SK-N-SH (cell line): ENCODE results near the gene TRIM5. TPM values are rescaled to one million over a fixed set of nuclear protein-coding genes. Genes with fewer than 3 reads are reported as not detected.

ENCODE experiments used
- CTCF ChIA-PET: fragments of 300-600, 350-600 bp; formaldehyde crosslinking; extraction: SDS; loops from one replicate; lab custom pipeline; 2021; lab: Yijun Ruan, JAX
- POLR2A ChIA-PET: fragments of 350-600 bp; sonication (Branson Sonifier 250); formaldehyde crosslinking; extraction: SDS; loops from one replicate; lab custom pipeline; 2020; ENCODE audit warnings: antibody characterized with exemption, inconsistent platforms; lab: Yijun Ruan, JAX
- DNase-seq: peaks from one replicate; pipeline ENCODE4 v3.0.0; 2012
- H2AFZ ChIP-seq: fragments of 200-600 bp; sonication (generic); 2 replicates; pipeline ENCODE4 v1.8.1; 2016; ENCODE audit warnings: antibody characterized with exemption, mild to moderate bottlenecking, low read depth
- H3F3A ChIP-seq: fragments of 200-600 bp; sonication (generic); replicated peaks from 2 replicates; pipeline ENCODE3; 2016; ENCODE audit warnings: antibody characterized with exemption, mild to moderate bottlenecking; ENCODE audit not compliant: insufficient read depth
- H3K27ac ChIP-seq, 2 experiments: fragments of 200-500 bp in 1 of 2; fragments of 200-600 bp in 1 of 2; sonication (Bioruptor generic) in 1 of 2; sonication (generic), shearing (Covaris generic) in 1 of 2; 2 replicates each; pipeline versions ENCODE4 v1.5.1 to v1.6.1; 2014 to 2016; ENCODE audit warnings: low read depth in 2 of 2, inconsistent platforms in 1 of 2, low read length in 1 of 2, mild to moderate bottlenecking in 1 of 2, mixed read lengths in 1 of 2
- H3K27me3 ChIP-seq: fragments of 200-600 bp; sonication (generic), shearing (Covaris generic); 2 replicates; pipeline ENCODE4 v1.6.1; 2016; ENCODE audit warnings: mixed run types; ENCODE audit not compliant: insufficient read depth
- H3K36me3 ChIP-seq, 2 experiments: fragments of 200-500 bp in 1 of 2; fragments of 200-600 bp in 1 of 2; sonication (Bioruptor generic) in 1 of 2; sonication (generic) in 1 of 2; replicated peaks in 1 of 2; 2 replicates each; pipeline versions ENCODE3 to v1.5.1; 2014 to 2016; ENCODE audit warnings: low read length in 1 of 2, mild to moderate bottlenecking in 1 of 2; ENCODE audit not compliant: insufficient read depth in 2 of 2, control insufficient read depth in 1 of 2
- H3K4me1 ChIP-seq, 2 experiments: fragments of 200-500 bp in 1 of 2; fragments of 200-600 bp in 1 of 2; sonication (Bioruptor generic) in 1 of 2; sonication (generic), shearing (Covaris generic) in 1 of 2; 2 replicates each; pipeline versions ENCODE4 v1.5.1 to v1.6.1; 2014 to 2016; ENCODE audit warnings: low read depth in 1 of 2, low read length in 1 of 2, mixed run types in 1 of 2; ENCODE audit not compliant: insufficient read depth in 2 of 2, control insufficient read depth in 1 of 2
- H3K4me2 ChIP-seq: fragments of 200-600 bp; sonication (generic), shearing (Covaris generic); 2 replicates; pipeline ENCODE4 v1.6.1; 2017; ENCODE audit warnings: mixed run types
- H3K4me3 ChIP-seq, 2 experiments: fragments of 200-500 bp in 1 of 2; fragments of 200-600 bp in 1 of 2; sonication (Bioruptor generic) in 1 of 2; sonication (generic), shearing (Covaris generic) in 1 of 2; 2 replicates each; pipeline versions ENCODE4 v1.5.1 to v1.8.1; 2014 to 2016; ENCODE audit warnings: low read depth in 2 of 2, inconsistent platforms in 1 of 2, low read length in 1 of 2, mild to moderate bottlenecking in 1 of 2, mixed read lengths in 1 of 2, moderate library complexity in 1 of 2
- H3K79me2 ChIP-seq: fragments of 200-600 bp; sonication (generic); 2 replicates; pipeline ENCODE4 v1.8.1; 2017; ENCODE audit warnings: mild to moderate bottlenecking; ENCODE audit not compliant: insufficient read depth
- H3K9ac ChIP-seq: fragments of 200-600 bp; sonication (generic); 2 replicates; pipeline ENCODE4 v1.6.1; 2017; ENCODE audit warnings: mixed run types
- H3K9me2 ChIP-seq: fragments of 200-600 bp; sonication (generic); 2 replicates; pipeline ENCODE4 v1.6.1; 2017; ENCODE audit warnings: mixed run types
- H3K9me3 ChIP-seq: fragments of 200-600 bp; sonication (generic); 2 replicates; pipeline ENCODE4 v1.6.1; 2017; ENCODE audit warnings: mixed run types, mild to moderate bottlenecking, moderate library complexity
- H4K20me1 ChIP-seq: fragments of 200-600 bp; sonication (generic); 2 replicates; pipeline ENCODE4 v1.6.1; 2017; ENCODE audit warnings: mild to moderate bottlenecking, mixed run types; ENCODE audit not compliant: insufficient read depth
- EP300 ChIP-seq, 2 experiments: IDR thresholded peaks; 2 replicates each; pipeline versions ENCODE4 v1.4.0 to v1.6.1; 2012; ENCODE audit warnings: borderline replicate concordance in 1 of 2, low read depth in 1 of 2, low read length in 1 of 2
- FOSL2 ChIP-seq: IDR thresholded peaks from 2 replicates; pipeline ENCODE4 v1.4.0; 2012; ENCODE audit warnings: low read depth, mild to moderate bottlenecking, moderate library complexity, borderline replicate concordance
- FOXJ3 ChIP-seq: sonication (generic); formaldehyde crosslinking; IDR thresholded peaks from 2 replicates; pipeline ENCODE4 v1.5.1; 2020; ENCODE audit warnings: mild to moderate bottlenecking, missing genetic modification reagents
- GATA2 ChIP-seq: sonication (generic); formaldehyde crosslinking; IDR thresholded peaks from 2 replicates; pipeline ENCODE4 v1.5.0; 2020; ENCODE audit warnings: mild to moderate bottlenecking, missing genetic modification reagents
- JUND ChIP-seq: IDR thresholded peaks from 2 replicates; pipeline ENCODE4 v1.4.0; 2012
- MEF2A ChIP-seq: IDR thresholded peaks from 2 replicates; pipeline ENCODE4 v1.4.0; 2012; ENCODE audit warnings: low read depth, borderline replicate concordance
- RFX5 ChIP-seq: IDR thresholded peaks from 2 replicates; pipeline ENCODE4 v1.6.1; 2012; ENCODE audit warnings: mild to moderate bottlenecking, improper control_type of control experiment, low read length
- RXRA ChIP-seq: IDR thresholded peaks from 2 replicates; pipeline ENCODE4 v1.4.0; 2012; ENCODE audit warnings: low read depth, mild to moderate bottlenecking, borderline replicate concordance
- TAF1 ChIP-seq: IDR thresholded peaks from 2 replicates; pipeline ENCODE4 v1.6.1; 2012; ENCODE audit warnings: low read depth, mild to moderate bottlenecking, low read length, moderate library complexity, borderline replicate concordance
- TCF12 ChIP-seq: IDR thresholded peaks from 2 replicates; pipeline ENCODE4 v1.4.0; 2012
- TEAD4 ChIP-seq: IDR thresholded peaks from 2 replicates; pipeline ENCODE4 v1.4.0; 2012; ENCODE audit warnings: mild to moderate bottlenecking, borderline replicate concordance; ENCODE audit not compliant: insufficient read depth
- WGBS: methylation state at CpG from one replicate; pipeline ENCODE4 v1.1.6; 2017; ENCODE audit warnings: low lambda C conversion rate; 5-methylcytosine and 5-hydroxymethylcytosine counted together
- polyA plus RNA-seq, 3 experiments: library from polyadenylated mRNA; depleted of rRNA; stranded (reverse); fragments of >200 nt; gene quantifications; 2 replicates each; pipeline ENCODE4 v1.2.3, GENCODE V29; 2012
- TF ChIP-seq, protein P1 (sequence below): IDR thresholded peaks from 2 replicates; pipeline ENCODE4; 2012
- TF ChIP-seq, protein P2 (sequence below): IDR thresholded peaks from 2 replicates; pipeline ENCODE4 v1.4.0; 2012; ENCODE audit warnings: low read depth, borderline replicate concordance
- TF ChIP-seq, protein P3 (sequence below): IDR thresholded peaks from 2 replicates; pipeline ENCODE4 v1.4.0; 2012; ENCODE audit warnings: low read depth, borderline replicate concordance

The TRIM5 gene
- polyA plus RNA-seq, 1 of the 3 experiments (the other 2 are of a cell fraction): 22.9 TPM

DNA sequence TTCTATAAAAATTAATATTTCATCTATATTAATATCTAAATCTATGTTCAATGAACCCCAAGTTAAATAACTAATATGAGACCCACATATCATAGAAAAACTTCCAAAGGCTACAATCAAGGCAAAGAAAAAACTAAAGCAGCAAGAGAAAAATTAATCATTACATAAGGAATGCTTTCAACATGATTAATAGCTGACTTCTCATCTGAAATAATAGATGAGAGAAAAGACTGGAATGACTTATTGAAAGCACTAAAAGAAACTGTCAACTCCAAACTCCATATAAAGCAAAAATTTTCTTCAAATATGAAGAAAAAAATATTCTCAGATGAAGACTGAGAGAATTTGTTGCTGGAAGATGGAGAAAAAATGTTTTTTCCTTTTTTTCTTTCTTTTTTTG lies 13.0 kb downstream of the TRIM5 start:
- no peaks in the 10 kb centered on the region for H3K9me3 ChIP-seq
- TF ChIP-seq FOSL2 (0 out of 2 replicates have a peak, but pooled peaks have one; percentile 2), GATA2 (CRISPR knock-in tag) (no peak), JUND (peak; percentile 11; the same call in 1 of the 2 replicates)
- TF ChIP-seq, protein P1, sequence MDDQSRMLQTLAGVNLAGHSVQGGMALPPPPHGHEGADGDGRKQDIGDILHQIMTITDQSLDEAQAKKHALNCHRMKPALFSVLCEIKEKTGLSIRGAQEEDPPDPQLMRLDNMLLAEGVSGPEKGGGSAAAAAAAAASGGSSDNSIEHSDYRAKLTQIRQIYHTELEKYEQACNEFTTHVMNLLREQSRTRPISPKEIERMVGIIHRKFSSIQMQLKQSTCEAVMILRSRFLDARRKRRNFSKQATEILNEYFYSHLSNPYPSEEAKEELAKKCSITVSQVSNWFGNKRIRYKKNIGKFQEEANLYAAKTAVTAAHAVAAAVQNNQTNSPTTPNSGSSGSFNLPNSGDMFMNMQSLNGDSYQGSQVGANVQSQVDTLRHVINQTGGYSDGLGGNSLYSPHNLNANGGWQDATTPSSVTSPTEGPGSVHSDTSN: peak; percentile 63
- TF ChIP-seq, all 33 proteins: peak for 3
- Histone ChIP-seq H3K27me3 (no peaks in the 10 kb centered on the region), H3K9me2 (no peaks in the 10 kb centered on the region), H3K4me2 (no peak overlapping the region), H3K9ac (no peak overlapping the region), H4K20me1 (no peaks in the 10 kb centered on the region), H3K36me3 (peaks cover 0 to 45% of the 10 kb centered on the region in 2 experiments), H3K4me3 (no peak overlapping the region), H3K27ac (peak overlapping the region in 1 of 2 experiments; percentile 35; a peak in 1 of 4 replicates), H2AFZ (no peak overlapping the region), H3K4me1 (no peaks in the 10 kb centered on the region), H3F3A (peaks cover 11% of the 10 kb centered on the region), H3K79me2 (peaks cover 13% of the 10 kb centered on the region)
- CTCF ChIA-PET: no interaction called here
- no peak for DNase-seq
- POLR2A ChIA-PET: no interaction called here

DNA sequence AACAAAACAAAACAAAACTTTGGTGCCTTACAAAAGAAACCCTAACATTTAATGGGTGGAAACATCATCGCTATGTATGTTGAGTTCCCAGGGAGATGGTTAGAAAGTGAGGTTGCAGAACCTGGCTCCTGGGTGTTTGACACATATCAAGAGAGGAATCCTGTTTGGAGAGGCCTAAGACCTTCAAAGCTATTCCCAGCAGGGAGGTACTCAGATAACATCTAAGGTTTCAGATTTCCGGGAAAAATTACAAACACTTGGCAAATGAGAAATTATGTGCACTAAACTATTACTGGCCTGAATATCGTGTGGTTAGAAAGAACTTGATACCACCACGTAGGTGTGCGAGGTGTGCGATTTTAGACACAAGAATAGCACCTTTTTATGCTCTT lies 18.5 kb downstream of the TRIM5 start:
- Histone ChIP-seq H3K9me2 (no peaks in the 10 kb centered on the region), H3K4me2 (no peak overlapping the region), H3F3A (peaks cover 2% of the 10 kb centered on the region), H3K36me3 (peaks cover 11 to 65% of the 10 kb centered on the region in 2 experiments), H3K27ac (no peak overlapping the region), H3K27me3 (no peaks in the 10 kb centered on the region), H2AFZ (no peak overlapping the region), H3K9ac (no peak overlapping the region), H3K79me2 (no peaks in the 10 kb centered on the region), H3K4me3 (no peak overlapping the region), H3K9me3 (no peaks in the 10 kb centered on the region), H3K4me1 (no peaks in the 10 kb centered on the region), H4K20me1 (no peaks in the 10 kb centered on the region)
- ChIA-PET POLR2A (no interaction called here), CTCF (no interaction called here)
- TF ChIP-seq FOSL2: no peak
- no peak for TF ChIP-seq TEAD4
- TF ChIP-seq, protein P2, sequence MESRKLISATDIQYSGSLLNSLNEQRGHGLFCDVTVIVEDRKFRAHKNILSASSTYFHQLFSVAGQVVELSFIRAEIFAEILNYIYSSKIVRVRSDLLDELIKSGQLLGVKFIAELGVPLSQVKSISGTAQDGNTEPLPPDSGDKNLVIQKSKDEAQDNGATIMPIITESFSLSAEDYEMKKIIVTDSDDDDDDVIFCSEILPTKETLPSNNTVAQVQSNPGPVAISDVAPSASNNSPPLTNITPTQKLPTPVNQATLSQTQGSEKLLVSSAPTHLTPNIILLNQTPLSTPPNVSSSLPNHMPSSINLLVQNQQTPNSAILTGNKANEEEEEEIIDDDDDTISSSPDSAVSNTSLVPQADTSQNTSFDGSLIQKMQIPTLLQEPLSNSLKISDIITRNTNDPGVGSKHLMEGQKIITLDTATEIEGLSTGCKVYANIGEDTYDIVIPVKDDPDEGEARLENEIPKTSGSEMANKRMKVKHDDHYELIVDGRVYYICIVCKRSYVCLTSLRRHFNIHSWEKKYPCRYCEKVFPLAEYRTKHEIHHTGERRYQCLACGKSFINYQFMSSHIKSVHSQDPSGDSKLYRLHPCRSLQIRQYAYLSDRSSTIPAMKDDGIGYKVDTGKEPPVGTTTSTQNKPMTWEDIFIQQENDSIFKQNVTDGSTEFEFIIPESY: no peak
- no peak for TF ChIP-seq TCF12
- TF ChIP-seq TAF1: no peak
- no peak for TF ChIP-seq RXRA
- TF ChIP-seq MEF2A: no peak
- TF ChIP-seq, protein P3, sequence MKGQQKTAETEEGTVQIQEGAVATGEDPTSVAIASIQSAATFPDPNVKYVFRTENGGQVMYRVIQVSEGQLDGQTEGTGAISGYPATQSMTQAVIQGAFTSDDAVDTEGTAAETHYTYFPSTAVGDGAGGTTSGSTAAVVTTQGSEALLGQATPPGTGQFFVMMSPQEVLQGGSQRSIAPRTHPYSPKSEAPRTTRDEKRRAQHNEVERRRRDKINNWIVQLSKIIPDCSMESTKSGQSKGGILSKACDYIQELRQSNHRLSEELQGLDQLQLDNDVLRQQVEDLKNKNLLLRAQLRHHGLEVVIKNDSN: no peak
- TF ChIP-seq FOXJ3 (CRISPR knock-in tag): no peak
- no peak for TF ChIP-seq GATA2 (CRISPR knock-in tag)
- no peak for TF ChIP-seq EP300 (IDR thresholded peaks at IDR 0.05; ENCODE audit: borderline replicate concordance in 1 of 2, low read depth in 1 of 2, low read length in 1 of 2)
- TF ChIP-seq RFX5: no peak
- WGBS: 53% methylated on average over 6 of the region's 6 CpGs
- DNase-seq: no peak
